CD4-positive, alpha-beta T cell treated with Interleukin-15 for 4 hours (primary cell): Measurements from ENCODE around the gene CSPG4.
A peak's percentile ranks its signal among the peaks of the same experiment; 100 is the strongest.
"Not testable (repeated sequence)": the region's sequence is repeated elsewhere in the genome, so short reads cannot be mapped to it uniquely, and the experiment has no call there.

Experiments
- DNase-seq: peaks from one replicate; pipeline ENCODE4 v3.0.0-alpha.2; 2020; ENCODE audit warnings: low spot score

Gene CSPG4

DNA sequence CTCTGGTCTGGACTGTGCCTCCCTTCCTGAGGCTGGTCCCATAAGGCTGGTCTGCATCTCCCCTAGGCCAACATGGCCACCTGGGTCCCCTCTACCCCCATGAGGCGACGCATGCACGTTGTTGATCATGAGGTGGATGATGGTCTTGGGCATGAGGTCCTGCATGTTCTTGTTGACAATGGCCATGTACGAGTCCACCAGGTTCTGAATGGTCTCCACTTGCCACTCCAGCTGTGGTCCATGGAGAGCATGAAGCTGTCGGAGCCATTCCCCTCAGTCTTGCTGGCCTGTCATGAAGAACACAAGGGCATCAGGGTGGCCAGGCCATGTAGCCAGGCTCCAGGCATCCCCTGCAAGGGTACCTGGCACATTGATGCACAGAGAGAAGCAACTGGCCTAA lies 27.1 kb upstream of the CSPG4 start:
- DNase-seq: no peak

DNA sequence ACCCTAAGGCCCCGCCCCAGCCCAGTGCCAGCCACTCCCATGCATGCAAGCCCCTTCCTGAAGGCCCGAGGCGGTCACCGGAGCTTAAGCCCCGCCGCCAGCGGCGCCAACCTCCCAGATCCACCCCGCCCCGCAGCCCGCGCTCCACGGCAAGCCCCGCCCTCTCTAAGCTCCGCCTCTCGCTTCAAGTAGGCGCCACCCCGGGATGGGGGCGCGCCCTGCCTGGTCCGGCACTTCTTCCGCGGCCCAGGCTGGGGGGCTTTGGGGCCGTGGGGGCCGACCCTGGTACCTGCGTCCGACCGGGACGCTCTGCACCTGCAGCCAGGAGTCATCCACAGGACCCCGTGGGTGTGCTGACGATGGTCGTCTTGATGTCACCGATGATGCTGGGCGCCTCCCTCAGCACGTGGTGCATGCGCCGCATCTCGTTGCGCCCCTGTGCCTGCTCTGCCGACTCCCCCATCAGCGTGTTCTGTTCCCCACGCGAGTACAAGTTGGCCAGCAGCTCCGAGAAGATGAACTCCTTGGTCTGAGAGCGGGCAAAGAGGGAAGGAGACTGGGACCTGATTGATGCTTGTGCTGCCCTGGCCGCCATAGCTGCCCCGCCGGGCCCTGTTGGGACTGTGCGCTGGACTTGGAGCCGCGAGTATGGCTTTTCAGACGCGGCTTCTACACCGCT lies 26.1 kb upstream of the CSPG4 start:
- DNase-seq: peak; percentile 90

DNA sequence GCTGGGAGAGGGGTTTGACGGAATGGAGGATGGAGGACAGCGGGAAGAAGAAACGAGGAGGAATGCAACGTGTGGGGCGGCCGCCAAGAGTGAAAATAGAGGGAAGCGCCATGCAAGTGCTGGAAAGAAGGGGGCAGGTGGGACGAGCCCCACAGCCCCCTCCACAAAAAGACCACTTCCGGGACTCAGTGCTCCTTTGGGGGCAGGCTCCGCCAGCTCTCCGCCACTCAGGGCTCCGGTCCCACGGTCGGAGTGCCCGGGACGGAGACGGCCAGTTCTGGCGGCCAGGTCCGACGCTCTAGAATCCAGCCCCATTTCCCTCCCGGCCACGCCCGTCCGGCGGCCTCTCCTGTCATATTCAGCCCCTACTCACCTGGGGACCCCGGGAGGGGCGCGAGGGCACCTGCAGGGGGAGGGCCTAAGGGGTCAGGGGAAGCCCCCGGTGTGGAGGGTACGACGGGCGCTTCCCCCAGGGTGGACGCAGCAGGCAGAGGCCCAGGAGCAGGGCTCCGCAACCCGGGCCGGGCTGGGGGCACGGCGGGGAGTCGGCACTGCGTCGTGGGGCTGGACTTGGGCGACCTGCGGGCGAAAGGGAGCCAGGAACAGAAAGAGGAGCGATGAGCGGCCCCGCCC lies 25.5 kb upstream of the CSPG4 start:
- no peak for DNase-seq

DNA sequence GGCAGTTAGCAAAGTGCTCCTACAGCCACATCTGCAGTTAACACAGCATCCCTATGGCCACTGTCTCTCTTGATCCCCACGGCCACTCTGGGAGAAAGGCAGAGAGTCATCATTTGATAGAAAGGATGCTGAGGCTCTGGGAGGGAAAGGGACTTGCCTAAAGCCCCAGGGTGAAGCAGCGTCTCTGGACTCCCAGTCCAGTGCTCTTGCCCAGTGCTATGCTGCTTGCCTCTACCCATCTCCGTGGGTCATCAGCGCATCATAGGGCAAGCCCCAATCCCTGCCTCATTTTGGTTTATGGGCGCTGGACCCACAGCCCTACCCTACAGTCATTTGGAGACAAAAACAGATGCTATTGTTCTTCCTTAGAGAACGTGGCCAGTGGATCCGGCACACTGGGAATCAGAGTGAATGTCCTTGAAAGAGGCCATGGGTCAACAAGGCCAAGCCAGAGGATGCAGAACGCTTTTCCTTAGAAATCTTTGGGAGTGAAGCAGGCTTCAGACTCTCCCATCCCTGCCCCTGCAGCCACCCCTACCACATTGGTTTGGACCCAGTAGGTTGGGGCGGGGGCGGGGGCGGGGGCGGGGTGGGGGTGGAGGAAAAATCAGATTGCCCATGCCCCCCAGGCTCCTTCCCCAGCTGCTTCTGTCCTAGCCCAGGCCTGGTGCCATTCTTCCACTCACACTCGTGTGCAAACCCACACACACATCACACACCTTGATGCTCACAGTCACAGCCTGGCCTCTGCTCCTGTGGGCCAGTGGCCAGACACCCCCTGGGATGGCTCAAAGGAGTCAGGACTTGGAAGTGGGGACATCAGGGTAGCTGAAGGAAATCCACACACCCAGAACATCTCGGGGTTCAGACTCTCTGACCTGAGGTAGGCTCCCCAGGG lies 24.7 kb upstream of the CSPG4 start:
- not testable (repeated sequence) for DNase-seq

DNA sequence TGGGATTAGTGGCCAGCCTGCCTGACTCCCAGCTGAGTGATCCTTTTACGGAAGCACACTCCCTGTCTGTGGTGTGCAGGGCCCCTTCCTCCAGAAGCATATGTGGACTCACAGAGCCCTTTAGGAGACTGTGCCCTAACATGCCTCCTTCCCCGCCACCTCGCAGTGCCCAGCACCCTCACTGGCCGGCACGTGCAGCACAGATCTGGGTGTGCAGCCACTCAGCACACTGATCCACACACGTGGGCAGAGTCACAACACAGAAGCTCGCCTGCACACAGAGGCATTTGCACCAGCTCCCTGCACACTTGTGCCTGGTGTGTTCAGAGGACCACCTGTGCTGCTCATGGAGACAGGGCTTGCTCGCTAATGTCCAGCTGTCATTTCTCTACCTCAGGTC lies 23.6 kb upstream of the CSPG4 start:
- DNase-seq: no peak

DNA sequence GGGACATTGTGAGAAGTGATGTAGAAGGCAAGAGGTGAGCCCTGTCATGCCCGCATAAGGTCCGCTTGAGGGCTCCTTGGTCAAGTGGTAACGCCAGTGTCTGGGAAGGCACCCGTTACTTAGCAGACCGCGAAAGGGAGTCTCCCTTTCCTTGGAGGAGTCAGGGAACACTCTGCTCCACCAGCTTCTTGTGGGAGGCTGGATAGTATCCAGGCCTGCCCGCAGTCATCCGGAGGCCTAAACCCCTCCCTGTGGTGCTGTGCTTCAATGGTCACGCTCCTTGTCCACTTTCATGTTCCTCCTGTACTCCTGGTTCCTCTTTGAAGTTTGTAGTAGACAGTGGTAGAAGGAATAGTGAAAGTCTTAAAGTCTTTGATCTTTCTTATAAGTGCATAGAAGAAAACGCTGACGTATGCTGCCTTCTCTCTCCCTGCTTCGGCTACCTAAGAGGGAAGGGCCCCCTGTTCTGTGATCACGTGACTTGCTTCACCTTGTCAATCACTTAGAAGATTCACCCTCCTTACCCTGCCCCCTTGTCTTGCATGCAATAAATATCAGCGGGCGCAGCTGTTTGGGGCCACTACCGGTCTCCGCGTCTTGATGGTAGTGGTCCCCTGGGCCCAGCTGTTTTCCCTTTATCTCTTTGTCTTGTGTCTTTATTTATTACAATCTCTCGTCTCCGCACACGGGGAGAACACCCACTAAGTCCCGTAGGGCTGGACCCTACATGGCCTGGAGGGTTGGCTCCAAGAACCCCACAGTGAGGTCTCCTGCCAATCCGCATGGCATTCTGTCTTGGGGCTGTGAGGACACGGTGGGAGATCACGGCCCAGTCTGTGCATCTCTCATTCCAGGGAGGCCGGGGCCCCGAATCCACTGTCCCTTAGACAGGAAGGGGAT lies 22.5 kb upstream of the CSPG4 start:
- DNase-seq: not testable (repeated sequence)

DNA sequence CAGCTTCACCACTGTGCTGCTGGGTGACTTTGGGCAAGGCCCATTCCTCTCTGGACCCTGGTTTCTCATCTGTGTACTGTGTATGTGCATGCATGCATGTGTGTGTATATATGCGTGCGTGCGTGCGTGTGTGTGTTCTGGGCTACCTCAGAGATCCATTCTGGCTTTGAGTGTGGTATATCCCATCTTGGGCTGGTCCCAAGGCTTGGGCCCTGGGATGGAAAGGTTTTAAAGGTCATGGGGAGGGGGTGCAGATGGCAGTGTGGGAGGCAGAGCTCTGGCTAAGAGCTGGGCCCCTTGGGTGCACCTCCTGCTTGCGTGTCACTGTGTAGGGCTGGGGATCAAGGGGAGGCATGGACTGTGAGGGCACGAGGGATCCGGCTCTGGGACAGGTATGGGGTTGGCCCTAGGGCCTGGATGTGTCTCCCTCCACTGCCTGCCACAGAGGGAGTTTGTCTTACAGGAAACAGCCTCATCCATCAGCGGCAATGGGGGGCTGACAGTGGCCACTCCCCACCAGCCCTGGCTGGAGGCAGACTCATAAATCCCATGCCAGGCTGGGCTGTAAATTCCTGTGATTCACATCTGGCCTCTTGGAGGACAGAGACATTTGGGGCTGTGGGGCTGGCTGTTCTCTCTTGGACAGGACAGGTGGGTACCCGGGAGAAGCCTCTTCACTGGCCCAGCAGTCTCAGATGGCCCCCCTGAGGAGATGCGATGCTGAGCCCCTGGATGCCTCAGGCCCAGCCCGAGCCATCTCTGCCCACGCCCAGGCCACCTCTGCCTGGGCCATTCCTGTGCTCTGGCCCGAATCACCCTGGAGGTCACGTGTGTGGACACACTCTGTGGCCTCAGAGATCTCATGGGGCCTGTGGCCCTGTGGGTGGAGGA lies 21.4 kb upstream of the CSPG4 start:
- DNase-seq: no peak

DNA sequence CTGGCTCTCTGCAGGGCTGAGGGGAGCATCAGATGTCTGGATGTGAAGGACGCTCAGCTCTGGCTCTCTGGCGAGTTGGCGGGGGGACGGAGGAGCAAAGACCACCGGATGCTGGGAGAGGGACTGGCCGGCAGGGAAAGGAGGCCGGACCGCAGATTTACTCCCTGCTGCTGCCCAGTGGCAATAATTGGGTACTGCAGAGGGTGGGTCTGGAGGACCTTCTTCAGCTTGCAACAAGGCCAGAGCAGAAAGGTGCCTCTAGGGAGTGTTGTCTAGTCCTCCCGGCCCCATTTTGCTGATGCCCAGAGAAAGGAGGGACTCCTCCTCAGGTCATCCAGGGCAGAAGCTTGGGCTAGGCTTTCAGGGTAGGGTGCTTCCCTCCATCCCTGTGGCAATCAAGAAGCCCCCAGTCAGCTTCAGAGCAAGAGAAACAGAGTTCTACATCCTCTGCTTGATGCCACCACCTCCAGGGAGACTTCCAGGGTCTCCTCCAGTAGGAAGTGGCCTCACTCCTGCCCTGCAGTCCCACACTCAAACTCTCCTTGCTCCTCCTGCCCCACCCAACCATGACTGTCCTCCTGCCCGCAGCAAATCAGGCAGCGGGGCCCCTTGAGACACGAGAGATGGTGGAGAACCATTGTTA lies 20.3 kb upstream of the CSPG4 start:
- DNase-seq: peak; percentile 34

DNA sequence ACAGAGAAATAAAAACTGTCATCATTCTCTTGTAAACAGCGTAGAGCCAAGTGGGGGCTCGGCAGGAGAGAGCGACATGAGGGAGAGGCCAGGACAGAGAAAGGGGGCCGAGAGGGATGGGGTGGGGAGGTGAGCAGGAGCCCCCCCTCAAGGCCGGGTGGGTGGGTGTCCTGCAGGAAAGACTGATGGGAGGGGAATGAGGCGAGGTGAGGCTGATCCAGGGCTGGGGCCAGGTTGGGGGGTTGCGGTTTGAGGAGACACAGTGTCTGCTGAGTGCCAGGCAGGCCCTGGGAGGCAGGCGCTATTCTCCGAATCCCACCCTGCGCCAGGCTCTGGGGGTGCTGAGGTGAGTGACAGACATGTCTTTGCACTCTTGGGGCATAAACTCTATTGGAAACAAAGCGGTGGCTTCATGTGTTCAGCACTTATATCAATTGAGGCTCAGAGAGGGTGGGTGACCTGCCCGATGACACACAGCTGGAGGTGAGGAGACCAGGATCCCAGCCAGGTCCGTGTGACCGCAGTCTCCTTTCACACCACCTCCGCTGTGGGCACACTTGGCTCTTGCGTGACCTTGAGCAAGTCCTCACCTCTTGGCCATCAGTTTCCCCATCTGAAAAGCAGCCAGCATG lies 19.6 kb upstream of the CSPG4 start:
- no peak for DNase-seq

DNA sequence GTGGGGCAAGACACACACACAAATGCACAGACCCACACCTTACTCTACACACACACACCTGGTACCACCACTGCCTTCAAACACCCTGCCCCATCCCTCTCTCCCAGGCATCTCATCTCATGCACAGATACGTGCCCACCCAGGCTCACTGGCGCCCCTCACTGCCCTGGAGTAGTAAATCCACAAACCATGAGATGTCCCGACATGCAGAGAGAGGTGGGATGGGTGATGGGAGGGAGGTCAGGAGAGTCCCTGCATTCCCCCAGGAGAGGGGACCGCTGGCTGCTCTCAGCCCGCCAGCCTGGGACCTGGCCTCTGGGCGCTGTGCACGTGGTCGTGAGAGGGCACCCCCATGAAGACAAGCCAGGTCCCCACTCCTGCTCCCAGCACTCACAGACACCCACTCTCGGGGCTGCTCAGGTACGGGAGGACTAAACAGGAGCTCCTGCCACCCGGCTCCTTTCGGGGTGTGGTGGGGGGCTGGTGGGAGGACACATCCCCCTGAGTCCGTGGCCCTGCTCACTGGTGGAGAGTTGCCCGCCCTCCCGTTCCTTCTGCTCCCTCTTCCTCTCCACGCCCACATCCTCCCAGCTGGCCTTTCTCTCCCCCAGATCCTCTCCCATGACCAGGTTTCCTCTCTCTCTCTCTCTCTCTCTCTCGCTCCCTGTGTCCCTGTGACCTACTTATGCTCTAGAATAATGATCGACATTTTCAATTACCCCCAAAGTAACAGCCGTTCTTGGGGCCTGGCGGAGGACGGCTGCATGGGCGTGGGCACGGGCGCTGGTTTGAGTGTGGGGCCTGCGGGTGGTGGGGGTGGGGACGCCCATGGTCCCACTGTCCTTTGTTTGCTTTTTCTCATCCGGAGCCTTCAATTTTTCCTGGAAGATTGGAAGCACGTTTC lies 18.9 kb upstream of the CSPG4 start:
- DNase-seq: no peak

DNA sequence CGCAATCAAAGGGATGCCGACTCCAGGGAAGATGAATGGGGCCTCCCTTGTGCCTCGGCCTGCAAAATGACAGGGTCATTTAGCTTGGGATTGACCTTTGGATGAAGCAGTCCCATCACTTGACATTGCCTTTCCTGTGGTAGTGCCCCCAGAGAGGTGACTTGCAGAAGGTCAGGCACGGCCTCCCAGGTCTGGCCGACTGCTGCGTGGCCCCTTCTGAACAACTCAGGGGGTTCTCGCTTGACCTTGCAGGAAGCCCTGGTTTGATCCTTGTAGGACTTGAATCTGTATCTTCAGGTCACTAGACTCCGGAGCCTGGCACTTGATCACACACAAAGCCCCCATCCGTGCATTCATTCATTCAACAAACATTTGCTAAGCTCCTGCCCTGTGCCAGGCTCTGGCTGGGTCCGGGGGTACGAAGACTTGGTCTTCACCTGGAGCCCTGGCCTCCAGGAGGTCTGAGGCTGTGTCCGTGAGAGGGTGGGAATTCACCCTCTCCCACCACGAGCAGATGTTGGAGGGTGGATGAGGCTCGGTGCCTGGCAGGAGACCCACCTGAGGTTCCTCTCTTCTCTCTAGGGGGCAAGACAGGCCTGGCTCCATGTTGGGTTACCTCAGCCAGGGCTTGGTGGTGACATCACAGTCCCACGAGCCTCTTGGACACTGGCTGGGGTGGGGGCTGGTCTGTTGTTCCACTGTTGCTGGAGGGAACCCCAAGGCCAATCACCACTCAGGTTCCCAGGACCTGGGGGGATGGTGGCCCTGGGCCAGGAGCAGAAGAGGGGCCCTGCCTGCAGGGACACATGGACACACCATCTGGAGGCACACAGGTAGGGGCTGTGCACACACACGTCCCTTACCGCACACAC lies 18.0 kb upstream of the CSPG4 start:
- not testable (repeated sequence) for DNase-seq

DNA sequence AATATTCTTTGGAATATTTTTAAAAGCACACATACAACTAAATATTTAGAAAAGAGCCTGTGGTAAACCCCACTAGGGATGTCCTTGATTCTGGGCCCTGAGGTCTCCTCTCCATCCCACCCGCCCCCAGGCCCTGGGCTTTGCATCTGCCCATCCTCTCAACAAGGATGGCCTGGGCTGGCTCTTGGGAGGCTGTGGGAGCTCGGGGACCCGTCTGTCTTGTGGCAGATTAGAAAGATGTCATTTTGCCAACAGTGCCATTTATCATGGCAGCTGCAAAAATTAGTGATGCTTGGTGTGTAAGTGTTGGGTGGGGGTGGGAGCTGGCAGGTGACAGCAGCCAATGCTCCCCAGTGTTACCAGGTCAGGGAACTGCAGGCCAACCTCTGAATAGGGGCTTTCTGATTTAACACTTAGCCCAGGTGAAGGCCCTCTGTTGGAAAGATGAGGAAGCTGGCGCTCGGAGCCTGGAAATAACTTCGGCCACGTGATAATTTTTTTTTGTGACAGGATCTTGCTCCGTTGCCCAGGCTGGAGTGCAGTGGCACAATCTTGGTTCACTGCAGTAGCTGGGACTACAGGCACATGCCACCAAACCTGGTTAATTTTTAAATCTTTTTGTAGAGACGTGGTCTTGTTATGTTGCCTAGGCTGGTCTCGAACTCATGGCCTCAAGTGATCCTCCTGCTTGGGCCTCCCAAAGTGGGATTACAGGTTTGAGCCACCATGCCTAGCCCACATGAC lies 16.9 kb upstream of the CSPG4 start:
- no peak for DNase-seq

DNA sequence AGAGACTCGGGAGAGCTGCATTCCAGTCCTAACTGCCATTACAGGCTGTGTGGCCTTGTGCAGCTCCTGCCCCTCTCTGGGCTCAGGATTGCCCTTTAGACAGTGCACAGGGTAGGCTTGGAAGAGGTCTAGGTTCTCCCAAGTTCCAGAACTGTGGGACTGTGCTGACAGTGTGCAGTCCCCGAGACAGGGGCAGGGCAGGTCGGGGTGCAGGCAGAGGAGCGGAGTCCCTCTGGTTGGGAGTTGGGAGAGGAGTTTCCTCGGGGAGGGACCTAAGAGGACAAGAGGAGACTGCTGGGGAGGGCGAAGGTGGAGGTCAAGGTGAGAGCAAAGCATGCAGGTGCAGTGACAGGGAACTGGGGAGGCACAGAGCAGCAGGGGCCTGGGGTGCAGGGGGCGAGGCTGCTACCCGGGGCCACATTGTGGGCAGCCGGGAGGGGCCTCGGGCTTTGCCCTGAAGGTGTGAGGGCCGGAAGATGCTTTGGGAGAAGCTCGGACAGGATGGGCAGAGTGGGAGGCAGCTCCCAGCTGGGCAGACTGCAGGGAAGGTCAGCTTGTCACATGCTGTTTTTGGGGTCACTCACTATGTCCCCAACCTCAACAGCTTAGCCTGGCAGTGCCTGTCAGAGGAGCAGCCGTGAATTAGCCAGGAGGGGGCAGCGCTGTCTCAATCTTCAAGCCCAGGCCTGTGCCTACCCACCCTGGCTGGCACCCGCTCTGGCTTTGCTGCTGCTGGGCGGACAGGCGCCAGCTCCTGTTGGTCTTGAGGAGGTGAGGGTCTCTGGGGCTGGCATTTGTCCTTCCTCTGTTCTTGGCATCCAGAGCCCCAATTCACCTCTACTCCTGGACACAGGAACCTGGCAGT lies 15.4 kb upstream of the CSPG4 start:
- DNase-seq: peak; percentile 68

DNA sequence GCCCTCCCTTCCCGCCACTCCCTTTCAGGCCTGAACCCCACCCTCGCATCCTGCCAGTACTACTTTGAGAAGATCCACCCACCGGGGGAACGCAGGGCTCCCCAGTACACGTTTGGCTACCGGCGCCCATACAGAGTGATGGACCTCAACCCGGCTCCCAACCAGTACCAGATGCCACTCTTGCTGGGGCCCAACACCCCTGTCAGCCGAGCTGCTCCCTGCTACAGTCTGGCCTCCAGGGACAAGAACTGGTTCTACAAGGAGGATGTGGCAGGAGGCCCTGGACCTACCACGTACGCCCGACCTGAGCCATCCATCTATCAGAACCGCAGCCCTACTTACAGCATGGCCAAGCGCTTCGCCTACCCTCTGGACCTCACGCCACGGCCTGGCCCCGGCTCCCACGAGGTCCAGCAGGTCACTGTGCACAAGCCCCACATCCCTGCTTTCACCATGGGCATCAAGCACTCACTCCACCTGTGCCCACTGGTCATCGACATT lies 14.4 kb upstream of the CSPG4 start:
- no peak for DNase-seq

DNA sequence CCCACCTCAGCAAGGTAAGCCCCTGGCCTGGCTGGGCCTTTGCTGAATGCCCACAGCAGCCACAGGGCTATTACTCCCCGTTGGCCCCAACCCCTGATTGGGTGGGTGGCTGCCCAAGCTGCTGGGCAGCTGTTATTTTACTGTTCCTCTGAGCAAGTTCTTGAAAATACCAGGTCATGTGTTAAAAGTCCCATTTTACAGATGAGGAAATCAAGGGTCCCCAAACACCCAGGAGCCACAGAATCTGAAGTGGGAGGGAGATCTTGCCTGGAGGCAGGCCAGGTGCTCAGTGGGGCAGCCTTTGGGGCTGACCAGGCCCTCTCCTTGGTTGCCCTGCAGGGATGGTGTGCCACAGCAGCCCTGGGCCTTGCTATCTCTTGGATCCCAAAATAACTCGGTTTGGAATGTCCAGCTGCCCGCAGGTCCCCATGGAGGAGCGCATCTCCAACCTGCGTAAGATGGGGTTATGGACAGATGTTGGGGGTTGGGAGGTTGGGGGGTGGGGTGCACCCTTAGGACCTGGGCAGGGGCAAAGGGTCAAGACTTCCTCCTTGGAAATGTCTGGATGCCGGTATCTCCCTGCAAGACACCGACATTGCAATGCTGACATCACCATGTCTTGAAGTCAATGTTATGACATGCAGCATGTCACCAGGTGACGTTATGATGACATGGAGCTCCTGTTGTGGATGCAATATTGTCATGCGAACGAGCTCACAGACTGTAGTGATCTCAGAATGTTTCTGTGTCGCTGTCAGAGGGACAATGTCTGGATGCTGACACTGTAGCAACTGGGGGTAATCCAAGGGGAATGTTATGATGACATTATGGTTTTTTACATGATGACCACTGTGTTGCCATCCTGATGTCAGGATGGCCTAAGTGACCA lies 13.3 kb upstream of the CSPG4 start:
- no peak for DNase-seq
